COLO668 (cell line): ENCODE results near the gene SPANXN1.
"Not testable (repeated sequence)": the region's sequence is repeated elsewhere in the genome, so short reads cannot be mapped to it uniquely, and the experiment has no call there.

Experiments used
- DNase-seq: peaks from one replicate; lab custom pipeline; 2025; ENCODE audit not compliant: unreplicated experiment; lab: John Stamatoyannopoulos, UW

Gene SPANXN1

GRCh38 chrX:145247203-145247602 is at the start of gene SPANXN1:
TSS of gene SPANXN1 (plus strand) at chrX:145247503. CDS start at chrX:145247587, 84 bp downstream.
- not testable (repeated sequence) for DNase-seq

- DNase-seq: no peak
Measured at GRCh38 chrX:145199078-145199477, 48.2 kb upstream of the SPANXN1 start.

- peak; percentile 0 for DNase-seq
Measured at GRCh38 chrX:145213504-145213903, 33.8 kb upstream of the SPANXN1 start.

- DNase-seq: no peak
Measured at GRCh38 chrX:145292218-145292617, 44.9 kb downstream of the SPANXN1 start.
